Panc1 (cell line): ENCODE results near the gene ZFC3H1. TPM values are rescaled to one million over a fixed set of nuclear protein-coding genes. Genes with fewer than 3 reads are reported as not detected.

ENCODE experiments used
- ATAC-seq: fragments of 200-7000 bp; cut with Tn5 transposase; 2 replicates; pipeline ENCODE4 v1.9.1; 2020; ENCODE audit warnings: mild to moderate bottlenecking, moderate library complexity
- BruUV-seq: library from RNA; stranded (reverse); fragments of 400-500 nt; replicated peaks from 2 replicates; lab custom pipeline; 2021; lab: Mats Ljungman, UMichigan
- CTCF ChIA-PET: fragments of 300-600 bp; sonication (Branson Sonifier 250); formaldehyde crosslinking; loops from one replicate; lab custom pipeline; 2022; ENCODE audit warnings: antibody characterized with exemption; lab: Charles Lee
- POLR2A ChIA-PET: fragments of 300-600 bp; sonication (Branson Sonifier 250); formaldehyde crosslinking; loops from one replicate; lab custom pipeline; 2022; ENCODE audit warnings: antibody characterized with exemption; lab: Charles Lee
- DNase-seq: peaks from one replicate; pipeline ENCODE4 v3.0.0-alpha.2; 2010; ENCODE audit warnings: low read depth, low spot score
- H3K27ac ChIP-seq: 2 replicates; pipeline ENCODE4 v1.5.1; 2011; ENCODE audit warnings: mild to moderate bottlenecking, low read length, inconsistent platforms
- H3K27me3 ChIP-seq: fragments of 200-500 bp; sonication (Bioruptor generic); 2 replicates; pipeline ENCODE4 v1.6.0; 2014; ENCODE audit warnings: low read length, inconsistent platforms; ENCODE audit not compliant: control insufficient read depth, insufficient read depth
- H3K36me3 ChIP-seq: fragments of 200-500 bp; sonication (Bioruptor generic); 2 replicates; pipeline ENCODE4 v1.5.1; 2014; ENCODE audit warnings: inconsistent platforms, mild to moderate bottlenecking, low read length, moderate library complexity; ENCODE audit not compliant: control insufficient read depth, insufficient read depth
- H3K4me1 ChIP-seq: 2 replicates; pipeline ENCODE4 v1.5.1; 2011; ENCODE audit warnings: inconsistent platforms, mild to moderate bottlenecking, low read length, moderate library complexity; ENCODE audit not compliant: control insufficient read depth, insufficient read depth
- H3K4me3 ChIP-seq, 2 experiments: 2 replicates each; pipeline ENCODE4 v1.5.1; 2011 to 2012; ENCODE audit warnings: low read depth in 2 of 2, low read length in 2 of 2, mild to moderate bottlenecking in 2 of 2, inconsistent platforms in 1 of 2, moderate library complexity in 1 of 2
- H3K9me3 ChIP-seq: fragments of 200-500 bp; sonication (Bioruptor generic); 2 replicates; pipeline ENCODE4 v1.5.1; 2014; ENCODE audit warnings: low read depth, mild to moderate bottlenecking, inconsistent platforms, low read length, moderate library complexity; ENCODE audit not compliant: control insufficient read depth, insufficient read depth
- POLR2AphosphoS5 ChIP-seq: IDR thresholded peaks from 2 replicates; pipeline ENCODE4 v1.6.1; 2012; ENCODE audit warnings: mild to moderate bottlenecking, low read depth, low read length, moderate library complexity
- REST ChIP-seq, 2 experiments: IDR thresholded peaks; 2 replicates each; pipeline ENCODE4 v1.6.1; 2011 to 2012; ENCODE audit warnings: low read depth in 2 of 2, control low read depth in 1 of 2, low read length in 1 of 2, mild to moderate bottlenecking in 1 of 2, moderate library complexity in 1 of 2; ENCODE audit not compliant: insufficient read depth in 1 of 2
- SIN3A ChIP-seq: IDR thresholded peaks from 2 replicates; pipeline ENCODE4 v1.6.1; 2012; ENCODE audit warnings: low read depth, mild to moderate bottlenecking, low read length, moderate library complexity, borderline replicate concordance; ENCODE audit not compliant: insufficient read depth
- TCF7L2 ChIP-seq: IDR thresholded peaks from 2 replicates; pipeline ENCODE4 v1.6.1; 2011; ENCODE audit warnings: mild to moderate bottlenecking, low read depth, low read length, inconsistent platforms
- in situ Hi-C: cut with HindIII; loops from 2 replicates; pipeline ENCODE4 v1.10.0; 2016; ENCODE audit warnings: low sequenced_read_pairs, low pct_unique_long_range_greater_than_20kb
- intact Hi-C: fragments of 100-400 bp; cut with micrococcal nuclease; formaldehyde crosslinking; loops from one replicate; pipeline ENCODE4 v1.10.0; 2022; ENCODE audit not compliant: unreplicated experiment
- total RNA-seq: library from RNA; stranded (reverse); gene quantifications from one replicate; pipeline ENCODE4 v1.2.1, GENCODE V29; 2021; ENCODE audit not compliant: unreplicated experiment
- TF ChIP-seq, protein P1 (sequence below): fragments of 450-650 bp; IDR thresholded peaks from 2 replicates; pipeline ENCODE4 v1.5.1; 2017; ENCODE audit warnings: mild to moderate bottlenecking

Gene ZFC3H1
- total RNA-seq, 1 experiment from 2014 or later = 38.2 TPM

GRCh38 chr12:71599210-71599609 is 64.4 kb downstream of the ZFC3H1 start:
- Histone ChIP-seq H3K4me1 (no peaks in the 10 kb centered on the region), H3K27ac (no peak overlapping the region), H3K27me3 (no peaks in the 10 kb centered on the region; the same call in 1 of the 2 replicates), H3K36me3 (no peaks in the 10 kb centered on the region), H3K9me3 (no peaks in the 10 kb centered on the region), H3K4me3 (no peak overlapping the region)
- ATAC-seq (no peak), DNase-seq (no peak)
- TF ChIP-seq SIN3A (no peak), REST (IDR thresholded peaks at IDR 0.05; ENCODE audit: insufficient read depth in 1 of 2, low read depth in 2 of 2, low read length in 1 of 2) (no peak)
- BruUV-seq = no TSS peak
- intact Hi-C loops (no loop called here), in situ Hi-C loops (no loop called here)
- POLR2A ChIA-PET = no interaction called here
- CTCF ChIA-PET = no interaction called here

DNA sequence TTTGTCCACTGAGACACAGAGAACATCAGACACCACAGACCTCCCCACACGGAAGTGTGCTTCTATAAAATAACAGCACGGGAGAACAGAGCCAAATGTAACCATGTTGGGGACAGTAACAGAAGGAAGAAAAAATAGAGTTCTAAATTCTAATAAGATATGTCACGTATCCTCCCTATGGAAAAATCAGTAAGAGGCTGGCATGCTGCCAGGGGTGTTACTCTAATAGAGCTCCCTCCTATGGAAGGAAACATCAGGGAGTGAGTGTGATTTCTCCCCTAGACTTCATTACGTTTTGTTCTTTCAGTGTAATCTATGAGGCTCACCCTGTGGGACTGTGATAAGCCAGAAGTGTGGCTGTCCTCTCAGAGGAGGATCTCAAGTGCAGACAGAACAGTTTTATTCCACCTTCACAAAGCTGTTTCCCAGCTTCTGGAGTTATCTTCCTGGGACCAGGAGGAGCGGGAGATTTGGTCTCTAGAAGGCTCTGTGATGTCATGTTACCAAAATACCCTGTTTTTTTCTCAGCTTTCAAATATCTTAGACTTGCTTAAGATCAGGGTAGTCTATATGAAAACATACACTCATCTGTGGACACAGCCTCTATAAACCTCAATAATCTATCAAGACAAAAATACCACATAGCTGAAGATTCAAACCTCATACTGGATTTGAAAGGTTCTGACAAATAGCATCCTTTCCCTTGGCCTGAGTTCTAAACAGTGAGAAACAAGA is 69.3 kb downstream of the ZFC3H1 start:
- TF ChIP-seq REST (IDR thresholded peaks at IDR 0.05; ENCODE audit: insufficient read depth in 1 of 2, low read depth in 2 of 2, low read length in 1 of 2) (no peak), POLR2AphosphoS5 (no peak), TCF7L2 (no peak), SIN3A (no peak)
- TF ChIP-seq, protein P1, sequence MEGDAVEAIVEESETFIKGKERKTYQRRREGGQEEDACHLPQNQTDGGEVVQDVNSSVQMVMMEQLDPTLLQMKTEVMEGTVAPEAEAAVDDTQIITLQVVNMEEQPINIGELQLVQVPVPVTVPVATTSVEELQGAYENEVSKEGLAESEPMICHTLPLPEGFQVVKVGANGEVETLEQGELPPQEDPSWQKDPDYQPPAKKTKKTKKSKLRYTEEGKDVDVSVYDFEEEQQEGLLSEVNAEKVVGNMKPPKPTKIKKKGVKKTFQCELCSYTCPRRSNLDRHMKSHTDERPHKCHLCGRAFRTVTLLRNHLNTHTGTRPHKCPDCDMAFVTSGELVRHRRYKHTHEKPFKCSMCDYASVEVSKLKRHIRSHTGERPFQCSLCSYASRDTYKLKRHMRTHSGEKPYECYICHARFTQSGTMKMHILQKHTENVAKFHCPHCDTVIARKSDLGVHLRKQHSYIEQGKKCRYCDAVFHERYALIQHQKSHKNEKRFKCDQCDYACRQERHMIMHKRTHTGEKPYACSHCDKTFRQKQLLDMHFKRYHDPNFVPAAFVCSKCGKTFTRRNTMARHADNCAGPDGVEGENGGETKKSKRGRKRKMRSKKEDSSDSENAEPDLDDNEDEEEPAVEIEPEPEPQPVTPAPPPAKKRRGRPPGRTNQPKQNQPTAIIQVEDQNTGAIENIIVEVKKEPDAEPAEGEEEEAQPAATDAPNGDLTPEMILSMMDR = no peak
- Histone ChIP-seq H3K4me3 (0 out of 4 replicates have a peak overlapping the region, but pooled peaks of 1 of the 2 experiments have one; percentile 9), H3K4me1 (no peaks in the 10 kb centered on the region), H3K27ac (no peak overlapping the region), H3K36me3 (no peaks in the 10 kb centered on the region), H3K9me3 (no peaks in the 10 kb centered on the region), H3K27me3 (no peaks in the 10 kb centered on the region; the same call in 1 of the 2 replicates)
- intact Hi-C loops = no loop called here
- in situ Hi-C loops = no loop called here
- ATAC-seq = peak; percentile 34; the same call in 1 of the 2 replicates
- POLR2A ChIA-PET = no interaction called here
- CTCF ChIA-PET = interaction anchor here (0.6 kb wide), 1 partner anchor 153 kb away, joined by 5 read pairs; no protein-coding TSS in a partner anchor
- no peak for DNase-seq
- BruUV-seq = no TSS peak
